GM12878 (cell line): ENCODE measurements around the gene TXLNB. TPM values are rescaled to one million over a fixed set of nuclear protein-coding genes. Genes with fewer than 3 reads are reported as not detected.

Source experiments
- ATAC-seq: fragments of 200-7000 bp; cut with Tn5 transposase; 3 replicates; pipeline ENCODE4 v1.9.1; 2020; ENCODE audit warnings: mild to moderate bottlenecking, moderate library complexity
- BruUV-seq: library from RNA; stranded (reverse); fragments of 400-500 nt; replicated peaks from 2 replicates; lab custom pipeline; 2021; lab: Mats Ljungman, UMichigan
- CTCF ChIA-PET: fragments of 300-600 bp; sonication (Branson Sonifier 250); formaldehyde crosslinking; extraction: SDS; loops from one replicate; lab custom pipeline; 2021; ENCODE audit warnings: inconsistent platforms; lab: Yijun Ruan, JAX
- POLR2A ChIA-PET: fragments of 350-600 bp; formaldehyde crosslinking; extraction: SDS; loops from one replicate; lab custom pipeline; 2021; ENCODE audit warnings: inconsistent platforms; lab: Charles Lee
- RAD21 ChIA-PET: fragments of 300-600 bp; sonication (Branson Sonifier 250); formaldehyde crosslinking; loops from one replicate; lab custom pipeline; 2023; ENCODE audit warnings: antibody characterized with exemption; ENCODE audit not compliant: unreplicated experiment; lab: Charles Lee
- SMC1A ChIA-PET: fragments of 300-600 bp; sonication (Branson Sonifier 250); formaldehyde crosslinking; loops from one replicate; lab custom pipeline; 2023; ENCODE audit not compliant: unreplicated experiment, uncharacterized antibody; lab: Charles Lee
- DNase-seq: peaks from one replicate; pipeline ENCODE4 v3.0.0-alpha.2; 2011; ENCODE audit warnings: low read depth, low spot score
- FAIRE-seq: peaks from 3 replicates; lab custom pipeline; 2011; peaks lifted over from hg19 to GRCh38; lab: Jason Lieb, UNC
- H2AFZ ChIP-seq: 2 replicates; pipeline ENCODE4 v1.6.0; 2011; ENCODE audit warnings: low read depth, low read length, control low read depth; ENCODE audit not compliant: control insufficient read depth
- H3K27ac ChIP-seq: 2 replicates; pipeline ENCODE4 v1.5.1; 2011; ENCODE audit warnings: control low read depth; ENCODE audit not compliant: control insufficient read depth, insufficient read depth
- H3K27me3 ChIP-seq, 2 experiments: replicated peaks in 1 of 2; 2 replicates each; pipeline versions ENCODE4 v1.6.0 to v1.6.1; 2011; ENCODE audit warnings: low read length in 1 of 2; ENCODE audit not compliant: control insufficient read depth in 2 of 2, insufficient read depth in 2 of 2
- H3K36me3 ChIP-seq, 2 experiments: 2 replicates each; pipeline ENCODE4 v1.5.1; 2011; ENCODE audit warnings: low read length in 1 of 2; ENCODE audit not compliant: control insufficient read depth in 2 of 2, insufficient read depth in 2 of 2
- H3K4me1 ChIP-seq: 2 replicates; pipeline ENCODE4 v1.6.1; 2011; ENCODE audit warnings: mild to moderate bottlenecking, low read length, moderate library complexity, mixed read lengths; ENCODE audit not compliant: control insufficient read depth, insufficient read depth
- H3K4me2 ChIP-seq: 2 replicates; pipeline ENCODE4 v1.6.0; 2011; ENCODE audit warnings: control low read depth; ENCODE audit not compliant: control insufficient read depth, insufficient read depth
- H3K4me3 ChIP-seq: fragments of 200-600 bp; sonication (generic); 2 replicates; pipeline ENCODE4 v1.5.1; 2016
- H3K79me2 ChIP-seq: 2 replicates; pipeline ENCODE4 v1.6.0; 2011; ENCODE audit warnings: low read length; ENCODE audit not compliant: control insufficient read depth, insufficient read depth
- H3K9ac ChIP-seq: 2 replicates; pipeline ENCODE4 v1.8.0; 2011; ENCODE audit warnings: low read length, control low read depth, mixed read lengths; ENCODE audit not compliant: control insufficient read depth, insufficient read depth
- H3K9me3 ChIP-seq: replicated peaks from 3 replicates; pipeline ENCODE4 v1.5.1; 2011; ENCODE audit warnings: mild to moderate bottlenecking, low read length; ENCODE audit not compliant: control insufficient read depth, insufficient read depth
- H4K20me1 ChIP-seq: 2 replicates; pipeline ENCODE4 v1.6.0; 2011; ENCODE audit not compliant: control insufficient read depth, insufficient read depth
- FOXK2 ChIP-seq: fragments of 450-650 bp; IDR thresholded peaks from 2 replicates; pipeline ENCODE4 v1.6.1; 2017; ENCODE audit warnings: mild to moderate bottlenecking, moderate library complexity
- GABPA ChIP-seq: IDR thresholded peaks from 2 replicates; pipeline ENCODE4 v1.6.1; 2014; ENCODE audit warnings: antibody characterized with exemption, low read depth, mild to moderate bottlenecking, inconsistent platforms
- MYB ChIP-seq: fragments of 150-350 bp; IDR thresholded peaks from 2 replicates; pipeline ENCODE4 v1.6.1; 2014; ENCODE audit warnings: mild to moderate bottlenecking, low read depth, low read length, borderline replicate concordance
- POLR2AphosphoS5 ChIP-seq: IDR thresholded peaks from 2 replicates; pipeline ENCODE4 v1.6.1; 2011; ENCODE audit warnings: mild to moderate bottlenecking, low read length, inconsistent platforms
- RAD21 ChIP-seq: IDR thresholded peaks from 2 replicates; pipeline ENCODE4 v1.6.1; 2011; ENCODE audit warnings: mild to moderate bottlenecking, low read depth, low read length, moderate library complexity; ENCODE audit not compliant: insufficient read depth
- TAF1 ChIP-seq: IDR thresholded peaks from 2 replicates; pipeline ENCODE4 v1.6.1; 2011; ENCODE audit warnings: mild to moderate bottlenecking, low read depth, low read length, borderline replicate concordance
- ZZZ3 ChIP-seq: IDR thresholded peaks from 2 replicates; pipeline ENCODE4 v1.6.1; 2011; ENCODE audit warnings: low read depth; ENCODE audit not compliant: control insufficient read depth, insufficient read length
- WGBS: methylation state at CpG from one replicate; pipeline ENCODE4 v1.1.6; 2016; ENCODE audit warnings: low lambda C conversion rate; ENCODE audit not compliant: insufficient replicate concordance, insufficient coverage; ENCODE audit errors: missing lambda C conversion rate; 5-methylcytosine and 5-hydroxymethylcytosine counted together
- in situ Hi-C: fragments of 300-500 bp; cut with MboI; formaldehyde crosslinking; loops from 9 replicates; pipeline ENCODE4 v1.14.3; 2018; ENCODE audit warnings: mixed read lengths
- intact Hi-C: fragments of 100-400 bp; cut with micrococcal nuclease; formaldehyde crosslinking; loops from one replicate; pipeline ENCODE4 v1.14.2; 2022; ENCODE audit not compliant: unreplicated experiment
- polyA plus RNA-seq, 11 experiments: library from polyadenylated mRNA; depleted of rRNA in 4 of 11; unstranded in 6 of 11; stranded (reverse) in 5 of 11; fragments of >200 nt; fragmentation: Nextera tagmentation in 4 of 11; fragmentation: Illumina TruSeq in 1 of 11; extraction: Ambion mirVana in 4 of 11; extraction: Trizol in 1 of 11; gene quantifications; 1 replicate in 1 of 11; 2 replicates in 10 of 11; pipeline versions ENCODE4 v1.2.1 to v1.2.3, GENCODE V29; 2011 to 2016; ENCODE audit warnings: inconsistent platforms in 2 of 11, missing spikeins in 2 of 11, low read depth in 1 of 11
- total RNA-seq, 4 experiments: library from RNA; depleted of rRNA in 3 of 4; stranded (reverse); fragments of >200 nt in 3 of 4; fragmentation: Illumina TruSeq in 1 of 4; extraction: Trizol in 1 of 4; gene quantifications; 2 replicates each; pipeline versions ENCODE4 v1.2.1 to v1.2.3, GENCODE V29; 2013 to 2021
- TF ChIP-seq, protein P1 (sequence below): IDR thresholded peaks from 2 replicates; pipeline ENCODE4 v1.6.1; 2011; ENCODE audit warnings: low read depth, mild to moderate bottlenecking, low read length, moderate library complexity, borderline replicate concordance; ENCODE audit errors: extremely low read depth
- TF ChIP-seq, protein P2 (sequence below): IDR thresholded peaks from 2 replicates; pipeline ENCODE4 v1.6.1; 2012; ENCODE audit warnings: low read depth, low read length, improper control_type of control experiment

TXLNB gene
- total and polyA plus RNA-seq, 10 of the 15 experiments (the other 5 are each of a cell fraction or from before 2014, with no cell fraction given), result 0.07 to 1.3 (median 0.22) TPM; not detected in 1

DNA sequence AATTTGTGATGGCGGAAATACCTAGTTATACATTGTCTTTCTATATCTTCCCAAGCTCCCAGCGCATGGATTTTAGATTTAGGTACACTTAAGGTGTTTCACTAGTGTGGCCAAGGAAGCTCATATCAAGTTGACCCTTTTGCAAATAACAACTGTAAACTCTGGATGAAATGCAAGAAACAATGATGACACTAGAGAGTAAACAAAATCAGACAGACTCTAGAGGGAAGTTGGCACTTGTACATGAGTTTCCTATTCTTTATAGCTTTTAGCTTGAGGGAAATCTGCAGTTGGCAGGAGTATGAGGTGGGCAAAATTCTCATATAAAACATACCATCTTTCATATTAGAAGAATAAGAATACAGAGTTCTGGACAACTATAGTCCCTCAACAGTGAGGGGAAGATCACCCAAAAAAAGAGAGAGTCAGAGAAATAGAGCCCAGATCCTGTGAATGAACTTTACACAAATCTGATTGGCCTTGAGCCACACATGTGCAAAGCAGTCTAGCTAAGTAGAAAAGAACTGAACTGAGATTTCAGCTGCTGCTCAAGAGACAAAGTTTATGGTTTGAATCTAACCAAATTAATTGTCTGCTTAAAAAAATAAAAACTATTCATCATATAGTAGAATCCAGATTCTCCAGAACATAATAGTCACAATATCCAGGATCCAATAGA, 26.1 kb downstream of the TXLNB start:
- POLR2A ChIA-PET, result interaction anchor here (0.7 to 1.4 kb wide), 2 partner anchors 25 to 399 kb away, joined by 4 to 8 read pairs; no protein-coding TSS in a partner anchor
- Histone ChIP-seq H2AFZ (no peak overlapping the region), H3K36me3 (no peaks in the 10 kb centered on the region), H3K4me2 (no peak overlapping the region), H3K27me3 (no peaks in the 10 kb centered on the region), H3K9me3 (no peaks in the 10 kb centered on the region), H3K79me2 (no peaks in the 10 kb centered on the region), H4K20me1 (no peaks in the 10 kb centered on the region), H3K4me1 (no peaks in the 10 kb centered on the region; the same call in 1 of the 2 replicates), H3K4me3 (no peak overlapping the region), H3K27ac (no peak overlapping the region), H3K9ac (no peak overlapping the region)
- in situ Hi-C loops (no loop called here), intact Hi-C loops (no loop called here)
- SMC1A ChIA-PET, result interaction anchor here (0.6 to 1.7 kb wide), 4 partner anchors 11 to 99 kb away, joined by 3 to 4 read pairs (median 4); no protein-coding TSS in a partner anchor
- 100% methylated on average over 2 of the region's 2 CpGs for WGBS
- no TSS peak for BruUV-seq
- no peak for ATAC-seq
- no peak for FAIRE-seq
- RAD21 ChIA-PET, result interaction anchor here (0.8 kb wide), 1 partner anchor 109 kb away, joined by 3 read pairs; the partner anchor contains the start of gene CITED2
- no peak for DNase-seq
- no peak for TF ChIP-seq POLR2AphosphoS5
- TF ChIP-seq FOXK2, result no peak
- TF ChIP-seq, protein P1, sequence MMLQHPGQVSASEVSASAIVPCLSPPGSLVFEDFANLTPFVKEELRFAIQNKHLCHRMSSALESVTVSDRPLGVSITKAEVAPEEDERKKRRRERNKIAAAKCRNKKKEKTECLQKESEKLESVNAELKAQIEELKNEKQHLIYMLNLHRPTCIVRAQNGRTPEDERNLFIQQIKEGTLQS, result no peak
- no peak for TF ChIP-seq RAD21
- TF ChIP-seq, protein P2, sequence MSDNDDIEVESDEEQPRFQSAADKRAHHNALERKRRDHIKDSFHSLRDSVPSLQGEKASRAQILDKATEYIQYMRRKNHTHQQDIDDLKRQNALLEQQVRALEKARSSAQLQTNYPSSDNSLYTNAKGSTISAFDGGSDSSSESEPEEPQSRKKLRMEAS, result no peak
- no peak for TF ChIP-seq TAF1
- TF ChIP-seq ZZZ3, result no peak
- no peak for TF ChIP-seq GABPA
- no peak for TF ChIP-seq MYB
- TF ChIP-seq, all 136 proteins: peak for 0
- CTCF ChIA-PET, result interaction anchor here (1.0 to 1.1 kb wide), 2 partner anchors 11 to 26 kb away, joined by 3 read pairs; partner anchors contain the start of gene TXLNB
